ENCODE measurements around the gene GLYR1. TPM values are rescaled to one million over a fixed set of nuclear protein-coding genes. Genes with fewer than 3 reads are reported as not detected.
A peak's percentile ranks its signal among the peaks of the same experiment; 100 is the strongest.

Gene GLYR1
- total RNA-seq, 1 experiment from 2014 or later: 79.9 TPM

- in situ Hi-C loops (cut with HindIII; ENCODE audit: low sequenced_read_pairs): no loop called here
- DNase-seq (ENCODE audit: low spot score): no peak
Measured at GRCh38 chr16:4820652-4821051, 26.4 kb downstream of the GLYR1 start.

- in situ Hi-C loops (cut with HindIII; ENCODE audit: low sequenced_read_pairs): no loop called here
- DNase-seq (ENCODE audit: low spot score): no peak
Measured at GRCh38 chr16:4814542-4815173, 32.4 kb downstream of the GLYR1 start.

GRCh38 chr16:4814046-4814445 lies 33.0 kb downstream of the GLYR1 start:
- in situ Hi-C loops (cut with HindIII; ENCODE audit: low sequenced_read_pairs): no loop called here
- DNase-seq (ENCODE audit: low spot score): no peak

DNA sequence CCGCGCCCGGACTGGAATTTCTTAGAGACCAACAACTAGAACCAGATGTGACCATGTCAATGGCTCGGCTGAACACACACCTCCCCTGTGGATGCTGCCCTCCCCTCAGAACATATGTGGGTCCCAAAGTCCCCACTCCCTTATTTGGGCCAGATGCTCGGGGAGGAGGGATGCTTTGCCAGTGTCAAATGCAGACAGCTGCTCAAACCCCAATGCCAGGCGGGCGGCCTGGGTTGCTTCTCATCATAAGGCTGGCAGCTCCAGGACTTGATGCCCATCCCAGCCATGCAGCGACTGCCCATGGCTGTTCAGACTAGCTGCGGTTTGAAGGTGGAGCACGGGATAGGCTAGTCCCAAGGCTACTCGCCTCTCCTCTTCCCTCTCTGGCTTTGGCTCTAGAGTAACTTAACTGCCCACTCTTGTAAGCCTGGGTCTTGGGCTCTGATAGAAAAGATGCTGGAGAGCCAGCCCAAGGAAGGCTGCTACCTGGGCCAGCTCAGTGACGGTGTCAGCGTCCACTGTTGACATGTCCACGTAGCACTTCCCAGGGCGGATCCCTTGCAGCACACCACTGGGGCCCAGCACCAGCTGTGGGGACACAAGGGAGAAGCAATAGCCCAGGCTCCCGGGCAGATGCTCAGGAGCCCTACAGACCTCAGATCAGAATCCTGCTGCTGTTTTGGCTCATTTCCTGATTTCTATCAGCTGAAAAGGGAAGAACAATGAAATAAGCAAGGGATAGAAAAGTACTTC lies 33.7 kb downstream of the GLYR1 start:
- in situ Hi-C loops (cut with HindIII; ENCODE audit: low sequenced_read_pairs): no loop called here
- no peak for DNase-seq (ENCODE audit: low spot score)

- DNase-seq (ENCODE audit: low spot score): no peak
- in situ Hi-C loops (cut with HindIII; ENCODE audit: low sequenced_read_pairs): no loop called here
Measured at GRCh38 chr16:4811773-4812172, 35.3 kb downstream of the GLYR1 start.

GRCh38 chr16:4811242-4811641 lies 35.8 kb downstream of the GLYR1 start:
- DNase-seq (ENCODE audit: low spot score): no peak
- in situ Hi-C loops (cut with HindIII; ENCODE audit: low sequenced_read_pairs): no loop called here

DNA sequence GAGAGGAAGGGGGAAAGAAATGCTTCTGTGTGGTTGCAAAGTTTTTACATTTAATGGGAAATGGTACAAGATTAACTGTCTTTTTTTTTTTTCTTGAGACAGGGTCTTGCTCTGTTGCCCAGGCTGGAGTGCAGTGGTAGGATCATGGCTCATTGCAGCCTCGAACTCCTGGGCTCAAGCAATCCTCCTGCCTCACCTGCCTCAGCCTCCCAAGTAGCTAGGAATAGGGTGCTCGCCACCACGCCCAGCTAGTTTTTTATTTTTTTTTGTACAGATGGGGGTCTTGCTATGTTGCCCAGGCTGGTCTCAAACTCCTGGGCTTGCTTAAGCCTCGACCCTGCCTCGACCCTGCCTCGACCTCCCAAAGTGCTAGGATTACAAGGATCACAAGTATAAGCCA lies 40.8 kb downstream of the GLYR1 start:
- no peak for DNase-seq (ENCODE audit: low spot score)
- in situ Hi-C loops (cut with HindIII; ENCODE audit: low sequenced_read_pairs): no loop called here

GRCh38 chr16:4805231-4805630 lies 41.9 kb downstream of the GLYR1 start:
- in situ Hi-C loops (cut with HindIII; ENCODE audit: low sequenced_read_pairs): no loop called here
- DNase-seq (ENCODE audit: low spot score): peak; percentile 16

- in situ Hi-C loops (cut with HindIII; ENCODE audit: low sequenced_read_pairs): no loop called here
- DNase-seq (ENCODE audit: low spot score): no peak
Measured at GRCh38 chr16:4803898-4804762, 43.0 kb downstream of the GLYR1 start.

DNA sequence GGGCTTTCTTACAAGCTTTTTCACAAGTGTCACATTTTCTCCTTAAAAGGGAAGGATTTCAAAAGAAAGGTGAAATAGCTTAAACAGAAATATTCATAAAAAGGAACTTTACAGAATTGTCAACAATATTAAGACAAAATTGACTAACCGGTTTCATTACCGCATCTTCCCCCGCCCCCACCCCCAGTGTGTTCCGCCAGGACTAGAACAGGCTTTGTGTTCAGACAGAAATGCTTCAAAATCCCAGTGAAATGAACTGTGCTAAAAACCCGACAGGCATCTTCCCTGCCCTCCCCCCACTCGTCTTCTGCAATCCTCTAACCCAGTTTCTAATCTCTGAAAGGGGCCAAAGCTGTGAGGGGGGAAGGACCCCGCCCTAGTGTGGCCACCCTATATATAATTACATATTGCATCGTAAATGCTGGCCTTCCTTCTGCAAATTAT lies 43.7 kb downstream of the GLYR1 start:
- in situ Hi-C loops (cut with HindIII; ENCODE audit: low sequenced_read_pairs): no loop called here
- no peak for DNase-seq (ENCODE audit: low spot score)

GRCh38 chr16:4802659-4803287 lies 44.3 kb downstream of the GLYR1 start:
- DNase-seq (ENCODE audit: low spot score): peak; percentile 94
- in situ Hi-C loops (cut with HindIII; ENCODE audit: low sequenced_read_pairs): no loop called here

GRCh38 chr16:4801962-4802658 lies 45.0 kb downstream of the GLYR1 start, which contains the start of gene ROGDI:
TSS of gene ROGDI (minus strand) at chr16:4802633. CDS start at chr16:4802571, 62 bp downstream.
- DNase-seq (ENCODE audit: low spot score): peak; percentile 86
- in situ Hi-C loops (cut with HindIII; ENCODE audit: low sequenced_read_pairs): no loop called here

GRCh38 chr16:4801051-4801961 lies 45.8 kb downstream of the GLYR1 start:
- in situ Hi-C loops (cut with HindIII; ENCODE audit: low sequenced_read_pairs): no loop called here
- no peak for DNase-seq (ENCODE audit: low spot score)

DNA sequence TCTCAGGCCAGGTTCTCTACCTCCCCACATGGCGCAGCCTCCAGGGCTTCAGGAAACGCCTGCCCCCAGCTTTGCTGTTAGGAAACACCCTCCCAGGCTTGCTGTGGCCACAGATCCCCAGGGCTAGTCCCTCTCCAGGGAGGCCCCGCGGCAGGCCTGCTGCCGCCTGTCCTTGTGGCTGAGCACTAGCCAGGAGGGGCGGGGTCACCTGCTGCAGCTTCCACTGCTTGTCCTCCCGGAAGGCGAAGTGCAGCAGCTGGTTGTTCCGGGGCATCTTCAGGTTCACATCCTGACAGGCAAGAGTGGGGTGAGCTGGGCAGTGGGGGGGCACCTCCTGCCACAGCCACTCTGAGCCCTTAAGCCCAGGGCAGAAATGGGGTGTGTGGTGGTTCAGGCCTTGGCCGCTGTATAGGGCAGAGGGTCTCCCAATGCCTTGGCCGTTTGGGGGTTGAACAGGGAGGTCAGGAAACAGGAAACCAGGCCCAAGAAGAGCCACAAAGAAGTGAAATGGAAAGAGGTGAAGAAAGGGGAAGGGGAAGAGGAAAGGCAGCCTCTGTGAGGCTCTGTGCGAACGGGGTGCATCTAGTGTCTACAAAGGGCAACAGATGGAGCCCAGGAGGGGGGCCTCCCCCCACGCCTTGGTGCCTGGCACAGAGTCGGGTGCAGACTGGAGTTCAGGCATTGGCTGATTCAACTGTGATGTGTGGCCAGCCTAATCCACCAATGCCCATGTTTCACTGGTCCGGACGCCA lies 46.6 kb downstream of the GLYR1 start:
- peak; percentile 93 for DNase-seq (ENCODE audit: low spot score)
- in situ Hi-C loops (cut with HindIII; ENCODE audit: low sequenced_read_pairs): no loop called here

- in situ Hi-C loops (cut with HindIII; ENCODE audit: low sequenced_read_pairs): no loop called here
- DNase-seq (ENCODE audit: low spot score): no peak
Measured at GRCh38 chr16:4799171-4799855, 47.8 kb downstream of the GLYR1 start.

DNA sequence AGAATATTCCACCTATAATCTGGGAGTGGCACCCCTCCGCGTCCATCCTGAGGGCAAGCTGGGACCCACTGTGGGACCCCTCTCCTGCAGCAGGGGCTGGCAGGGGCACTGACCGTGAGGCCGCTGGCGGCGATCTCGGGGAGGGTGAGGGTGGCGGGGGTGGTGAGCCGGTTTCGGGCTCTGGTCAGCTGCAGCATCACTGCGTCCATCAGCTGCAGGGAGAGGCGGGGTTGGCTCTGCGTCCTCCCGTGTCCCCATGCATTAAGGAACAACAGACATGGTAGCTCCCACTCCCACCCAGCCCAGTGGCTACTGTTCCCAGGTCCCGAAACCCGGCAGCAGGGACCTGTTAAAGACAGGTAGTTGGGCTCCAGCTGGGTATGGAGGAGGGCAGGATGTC lies 48.6 kb downstream of the GLYR1 start:
- in situ Hi-C loops (cut with HindIII; ENCODE audit: low sequenced_read_pairs): no loop called here

DNA sequence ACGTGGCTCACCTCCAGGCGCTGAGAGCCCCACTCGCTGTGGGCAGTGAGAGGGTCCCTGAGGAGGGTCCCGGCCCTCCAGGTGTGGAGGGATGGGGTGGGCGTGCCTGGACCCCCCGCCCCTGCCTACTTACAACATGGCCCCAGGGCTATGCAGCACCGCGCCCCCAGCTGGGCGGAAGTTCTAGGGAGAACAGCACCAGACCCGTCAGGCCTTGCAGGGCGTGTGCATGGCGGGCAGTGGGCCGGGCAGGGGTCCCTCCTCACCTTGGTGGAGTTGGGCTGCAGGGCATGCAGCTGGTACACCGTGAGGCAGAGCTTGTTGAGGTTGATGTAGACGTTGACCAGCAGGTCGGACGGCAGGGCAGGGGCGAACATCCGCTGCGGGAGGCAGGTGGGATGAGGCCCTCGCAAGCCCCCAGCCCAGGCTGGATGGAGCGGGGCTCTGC lies 49.3 kb downstream of the GLYR1 start:
- in situ Hi-C loops (cut with HindIII; ENCODE audit: low sequenced_read_pairs): no loop called here
- DNase-seq (ENCODE audit: low spot score): no peak

More for the DNA sequence above, 48.6 kb downstream of the GLYR1 start:
- DNase-seq (ENCODE audit: low spot score): no peak
